Activated CD8-positive, alpha-beta T cell treated with anti-CD3 and anti-CD28 coated beads for 36 hours (primary cell): ENCODE measurements around the gene BOC. TPM values are rescaled to one million over a fixed set of nuclear protein-coding genes. Genes with fewer than 3 reads are reported as not detected.

Source experiments
- ATAC-seq: fragments of 200-7000 bp; cut with Tn5 transposase; one replicate; pipeline ENCODE4 v1.10.0; 2021; ENCODE audit warnings: mild to moderate bottlenecking, moderate library complexity
- CTCF ChIA-PET: fragments of 350-600 bp; sonication (Branson Sonifier 250); formaldehyde crosslinking; loops from one replicate; lab custom pipeline; 2021; ENCODE audit warnings: antibody characterized with exemption; lab: Charles Lee
- POLR2A ChIA-PET: fragments of 350-600 bp; sonication (Branson Sonifier 250); formaldehyde crosslinking; loops from one replicate; lab custom pipeline; 2021; ENCODE audit warnings: antibody characterized with exemption; lab: Charles Lee
- DNase-seq: peaks from one replicate; pipeline ENCODE4 v3.0.0-alpha.2; 2020
- H3K27ac Mint-ChIP-seq: one replicate; pipeline ENCODE4 v1.8.0; 2021; ENCODE audit warnings: mild to moderate bottlenecking, mixed read lengths
- H3K27me3 Mint-ChIP-seq: one replicate; pipeline ENCODE4 v1.8.0; 2021; ENCODE audit warnings: mixed read lengths
- H3K36me3 Mint-ChIP-seq: one replicate; pipeline ENCODE4 v1.8.0; 2021; ENCODE audit warnings: low read depth, mixed read lengths
- H3K4me1 Mint-ChIP-seq: one replicate; pipeline ENCODE4 v1.8.0; 2021; ENCODE audit warnings: low read depth, mixed read lengths
- H3K4me3 Mint-ChIP-seq: one replicate; pipeline ENCODE4 v1.8.0; 2021; ENCODE audit warnings: mild to moderate bottlenecking, moderate library complexity, mixed read lengths
- H3K9me3 Mint-ChIP-seq: one replicate; pipeline ENCODE4 v1.8.0; 2021; ENCODE audit warnings: mixed read lengths
- CTCF ChIP-seq: fragments of 200-600 bp; IDR thresholded peaks from one replicate; pipeline ENCODE4 v1.8.0; 2022; ENCODE audit warnings: antibody characterized with exemption, mild to moderate bottlenecking
- intact Hi-C: fragments of 100-400 bp; cut with micrococcal nuclease; formaldehyde crosslinking; loops from one replicate; pipeline ENCODE4 v1.10.0; 2022
- total RNA-seq, 2 experiments: library from RNA; stranded (reverse); gene quantifications; one replicate each; pipeline ENCODE4 v1.2.3, GENCODE V29; 2021

BOC gene
- total RNA-seq, 2 experiments from 2014 or later: 0.20 to 0.49 TPM

GRCh38 chr3:113285741-113286140, 74.4 kb downstream of the BOC start:
- no peaks in the 10 kb centered on the region for H3K36me3 Mint-ChIP-seq
- POLR2A ChIA-PET: no interaction called here

GRCh38 chr3:113286524-113286923, 75.2 kb downstream of the BOC start:
- intact Hi-C loops: no loop called here
- no peak overlapping the region for H3K4me3 Mint-ChIP-seq
- POLR2A ChIA-PET: no interaction called here
- no peaks in the 10 kb centered on the region for H3K27me3 Mint-ChIP-seq
- CTCF ChIA-PET: interaction anchor here (1.2 kb wide), 1 partner anchor 236 kb away, joined by 4 read pairs; no protein-coding TSS in a partner anchor
- ATAC-seq (no peak), DNase-seq (no peak)
- no peak overlapping the region for H3K27ac Mint-ChIP-seq
- no peaks in the 10 kb centered on the region for H3K9me3 Mint-ChIP-seq
- no peaks in the 10 kb centered on the region for H3K36me3 Mint-ChIP-seq
- no peak for TF ChIP-seq CTCF
- H3K4me1 Mint-ChIP-seq: no peaks in the 10 kb centered on the region

More at GRCh38 chr3:113285741-113286140, 74.4 kb downstream of the BOC start:
- H3K9me3 Mint-ChIP-seq: no peaks in the 10 kb centered on the region
- no peak for TF ChIP-seq CTCF
- ATAC-seq: no peak
- H3K27ac Mint-ChIP-seq: no peak overlapping the region
- no peak for DNase-seq
- CTCF ChIA-PET: interaction anchor here (1.2 kb wide), 1 partner anchor 235 kb away, joined by 4 read pairs; no protein-coding TSS in a partner anchor
- no peaks in the 10 kb centered on the region for H3K27me3 Mint-ChIP-seq
- H3K4me1 Mint-ChIP-seq: no peaks in the 10 kb centered on the region
- no peak overlapping the region for H3K4me3 Mint-ChIP-seq
- intact Hi-C loops: no loop called here

- intact Hi-C loops: no loop called here
- no peaks in the 10 kb centered on the region for H3K4me1 Mint-ChIP-seq
Measured at GRCh38 chr3:113287111-113287802, 75.9 kb downstream of the BOC start.

GRCh38 chr3:113287803-113288648, 76.7 kb downstream of the BOC start:
- peak; percentile 66 for ATAC-seq
- TF ChIP-seq CTCF: peak; percentile 97
- ChIA-PET CTCF (interaction anchor here (0.6 to 2.9 kb wide), 64 partner anchors 9 to 722 kb away, joined by 3 to 41 read pairs (median 4); partner anchors contain the start of gene SPICE1), POLR2A (interaction anchor here (1.0 kb wide), 1 partner anchor 10 kb away, joined by 4 read pairs; no protein-coding TSS in a partner anchor)
- H3K4me3 Mint-ChIP-seq: no peak overlapping the region
- H3K36me3 Mint-ChIP-seq: no peaks in the 10 kb centered on the region
- intact Hi-C loops: loop anchor here (1.0 kb wide), 2 partner anchors 152 to 237 kb away; no protein-coding TSS in a partner anchor
- H3K9me3 Mint-ChIP-seq: no peaks in the 10 kb centered on the region
- H3K4me1 Mint-ChIP-seq: no peaks in the 10 kb centered on the region
- no peaks in the 10 kb centered on the region for H3K27me3 Mint-ChIP-seq
- DNase-seq: peak; percentile 69
- H3K27ac Mint-ChIP-seq: no peak overlapping the region

More at GRCh38 chr3:113287111-113287802, 75.9 kb downstream of the BOC start:
- CTCF ChIA-PET: interaction anchor here (1.3 to 2.9 kb wide), 17 partner anchors 12 to 645 kb away, joined by 3 to 41 read pairs (median 7); no protein-coding TSS in a partner anchor
- Mint-ChIP-seq H3K27me3 (no peaks in the 10 kb centered on the region), H3K9me3 (no peaks in the 10 kb centered on the region), H3K4me3 (no peak overlapping the region), H3K36me3 (no peaks in the 10 kb centered on the region), H3K27ac (no peak overlapping the region)
- TF ChIP-seq CTCF: no peak
- no peak for ATAC-seq
- POLR2A ChIA-PET: no interaction called here
- no peak for DNase-seq
